ENCODE measurements around the gene H1-8.

H1-8 gene

GRCh38 chr3:129529436-129530210 lies 13.4 kb upstream of the H1-8 start:
- peaks cover 4% of the 10 kb centered on the region; the same call in 1 of the 2 replicates for H3K9me3 ChIP-seq (ENCODE audit: insufficient read depth, low read length)
- no peak for DNase-seq (ENCODE audit: low read depth, low spot score)
- no peak overlapping the region for H3K4me3 ChIP-seq (ENCODE audit: insufficient read length, low read depth)
- no peak overlapping the region for H3K9ac ChIP-seq (ENCODE audit: insufficient read length, low read depth)
- TF ChIP-seq YY1 (IDR thresholded peaks at IDR 0.05; ENCODE audit: insufficient read depth, insufficient read length) (no peak), ZNF274 (IDR thresholded peaks at IDR 0.05; ENCODE audit: low read depth, low read length) (no peak), SUZ12 (IDR thresholded peaks at IDR 0.05; ENCODE audit: extremely low read depth, insufficient read depth, insufficient read length) (no peak)
- no peaks in the 10 kb centered on the region for H3K27me3 ChIP-seq (ENCODE audit: insufficient read depth, insufficient read length)
- H3K36me3 ChIP-seq (ENCODE audit: insufficient read depth, insufficient read length, low read length), result no peaks in the 10 kb centered on the region
- peaks cover 35% of the 10 kb centered on the region for H3K4me1 ChIP-seq (ENCODE audit: insufficient read depth, insufficient read length)

GRCh38 chr3:129530251-129530791 lies 12.7 kb upstream of the H1-8 start:
- no peak for TF ChIP-seq ZNF274 (IDR thresholded peaks at IDR 0.05; ENCODE audit: low read depth, low read length)
- Histone ChIP-seq H3K9me3 (ENCODE audit: insufficient read depth, low read length) (peaks cover 11% of the 10 kb centered on the region), H3K9ac (ENCODE audit: insufficient read length, low read depth) (no peak overlapping the region), H3K4me3 (ENCODE audit: insufficient read length, low read depth) (no peak overlapping the region), H3K4me1 (ENCODE audit: insufficient read depth, insufficient read length) (peaks cover 35% of the 10 kb centered on the region), H3K27me3 (ENCODE audit: insufficient read depth, insufficient read length) (no peaks in the 10 kb centered on the region), H3K36me3 (ENCODE audit: insufficient read depth, insufficient read length, low read length) (no peaks in the 10 kb centered on the region)
- peak; percentile 77 for DNase-seq (ENCODE audit: low read depth, low spot score)

GRCh38 chr3:129530821-129531220 lies 12.2 kb upstream of the H1-8 start:
- no peak for DNase-seq (ENCODE audit: low read depth, low spot score)
- Histone ChIP-seq H3K9ac (ENCODE audit: insufficient read length, low read depth) (no peak overlapping the region), H3K4me3 (ENCODE audit: insufficient read length, low read depth) (no peak overlapping the region), H3K36me3 (ENCODE audit: insufficient read depth, insufficient read length, low read length) (no peaks in the 10 kb centered on the region), H3K27me3 (ENCODE audit: insufficient read depth, insufficient read length) (no peaks in the 10 kb centered on the region), H3K4me1 (ENCODE audit: insufficient read depth, insufficient read length) (peaks cover 35% of the 10 kb centered on the region), H3K9me3 (ENCODE audit: insufficient read depth, low read length) (peaks cover 16% of the 10 kb centered on the region)
- TF ChIP-seq SUZ12 (IDR thresholded peaks at IDR 0.05; ENCODE audit: extremely low read depth, insufficient read depth, insufficient read length) (no peak), YY1 (IDR thresholded peaks at IDR 0.05; ENCODE audit: insufficient read depth, insufficient read length) (no peak), ZNF274 (IDR thresholded peaks at IDR 0.05; ENCODE audit: low read depth, low read length) (no peak)

- no peaks in the 10 kb centered on the region for H3K36me3 ChIP-seq (ENCODE audit: insufficient read depth, insufficient read length, low read length)
- TF ChIP-seq ZNF274 (IDR thresholded peaks at IDR 0.05; ENCODE audit: low read depth, low read length) (no peak), YY1 (IDR thresholded peaks at IDR 0.05; ENCODE audit: insufficient read depth, insufficient read length) (no peak), SUZ12 (IDR thresholded peaks at IDR 0.05; ENCODE audit: extremely low read depth, insufficient read depth, insufficient read length) (no peak)
- no peak overlapping the region for H3K9ac ChIP-seq (ENCODE audit: insufficient read length, low read depth)
- H3K9me3 ChIP-seq (ENCODE audit: insufficient read depth, low read length), result peaks cover 22% of the 10 kb centered on the region
- no peak for DNase-seq (ENCODE audit: low read depth, low spot score)
- no peaks in the 10 kb centered on the region for H3K27me3 ChIP-seq (ENCODE audit: insufficient read depth, insufficient read length)
- H3K4me3 ChIP-seq (ENCODE audit: insufficient read length, low read depth), result no peak overlapping the region
- peaks cover 30% of the 10 kb centered on the region for H3K4me1 ChIP-seq (ENCODE audit: insufficient read depth, insufficient read length)
Observed at GRCh38 chr3:129531699-129532098, 11.3 kb upstream of the H1-8 start.

GRCh38 chr3:129532261-129532660 lies 10.7 kb upstream of the H1-8 start:
- Histone ChIP-seq H3K4me1 (ENCODE audit: insufficient read depth, insufficient read length) (peaks cover 27% of the 10 kb centered on the region), H3K4me3 (ENCODE audit: insufficient read length, low read depth) (no peak overlapping the region), H3K36me3 (ENCODE audit: insufficient read depth, insufficient read length, low read length) (no peaks in the 10 kb centered on the region), H3K9me3 (ENCODE audit: insufficient read depth, low read length) (peaks cover 22% of the 10 kb centered on the region), H3K27me3 (ENCODE audit: insufficient read depth, insufficient read length) (no peaks in the 10 kb centered on the region), H3K9ac (ENCODE audit: insufficient read length, low read depth) (no peak overlapping the region)
- TF ChIP-seq YY1 (IDR thresholded peaks at IDR 0.05; ENCODE audit: insufficient read depth, insufficient read length), result no peak
- TF ChIP-seq ZNF274 (IDR thresholded peaks at IDR 0.05; ENCODE audit: low read depth, low read length), result no peak
- TF ChIP-seq SUZ12 (IDR thresholded peaks at IDR 0.05; ENCODE audit: extremely low read depth, insufficient read depth, insufficient read length), result no peak
- no peak for DNase-seq (ENCODE audit: low read depth, low spot score)

GRCh38 chr3:129533406-129533805 lies 9.6 kb upstream of the H1-8 start:
- Histone ChIP-seq H3K9me3 (ENCODE audit: insufficient read depth, low read length) (peaks cover 22% of the 10 kb centered on the region), H3K4me1 (ENCODE audit: insufficient read depth, insufficient read length) (peaks cover 24% of the 10 kb centered on the region), H3K9ac (ENCODE audit: insufficient read length, low read depth) (no peak overlapping the region), H3K4me3 (ENCODE audit: insufficient read length, low read depth) (no peak overlapping the region), H3K36me3 (ENCODE audit: insufficient read depth, insufficient read length, low read length) (no peaks in the 10 kb centered on the region), H3K27me3 (ENCODE audit: insufficient read depth, insufficient read length) (no peaks in the 10 kb centered on the region)
- no peak for TF ChIP-seq YY1 (IDR thresholded peaks at IDR 0.05; ENCODE audit: insufficient read depth, insufficient read length)
- TF ChIP-seq SUZ12 (IDR thresholded peaks at IDR 0.05; ENCODE audit: extremely low read depth, insufficient read depth, insufficient read length), result no peak
- no peak for TF ChIP-seq ZNF274 (IDR thresholded peaks at IDR 0.05; ENCODE audit: low read depth, low read length)
- DNase-seq (ENCODE audit: low read depth, low spot score), result no peak

- Histone ChIP-seq H3K27me3 (ENCODE audit: insufficient read depth, insufficient read length) (no peaks in the 10 kb centered on the region), H3K9ac (ENCODE audit: insufficient read length, low read depth) (no peak overlapping the region), H3K9me3 (ENCODE audit: insufficient read depth, low read length) (peaks cover 22% of the 10 kb centered on the region), H3K4me1 (ENCODE audit: insufficient read depth, insufficient read length) (peaks cover 23% of the 10 kb centered on the region), H3K36me3 (ENCODE audit: insufficient read depth, insufficient read length, low read length) (no peaks in the 10 kb centered on the region), H3K4me3 (ENCODE audit: insufficient read length, low read depth) (no peak overlapping the region)
- DNase-seq (ENCODE audit: low read depth, low spot score), result no peak
- TF ChIP-seq YY1 (IDR thresholded peaks at IDR 0.05; ENCODE audit: insufficient read depth, insufficient read length) (no peak), SUZ12 (IDR thresholded peaks at IDR 0.05; ENCODE audit: extremely low read depth, insufficient read depth, insufficient read length) (no peak), ZNF274 (IDR thresholded peaks at IDR 0.05; ENCODE audit: low read depth, low read length) (no peak)
Observed at GRCh38 chr3:129534428-129535027, 8.4 kb upstream of the H1-8 start.

Data from NT2/D1 (cell line).